GM21515 (cell line): ENCODE data around the gene RAI14.

Source experiments
- ATAC-seq: cut with Tn5 transposase; IDR thresholded peaks from one replicate; pipeline ENCODE4 v1.9.1; 2021; ENCODE audit not compliant: unreplicated experiment

The RAI14 gene

GRCh38 chr5:34844106-34844505 is 188.0 kb downstream of the RAI14 start:
- ATAC-seq: no peak

GRCh38 chr5:34844999-34845398 is 188.9 kb downstream of the RAI14 start:
- no peak for ATAC-seq

DNA sequence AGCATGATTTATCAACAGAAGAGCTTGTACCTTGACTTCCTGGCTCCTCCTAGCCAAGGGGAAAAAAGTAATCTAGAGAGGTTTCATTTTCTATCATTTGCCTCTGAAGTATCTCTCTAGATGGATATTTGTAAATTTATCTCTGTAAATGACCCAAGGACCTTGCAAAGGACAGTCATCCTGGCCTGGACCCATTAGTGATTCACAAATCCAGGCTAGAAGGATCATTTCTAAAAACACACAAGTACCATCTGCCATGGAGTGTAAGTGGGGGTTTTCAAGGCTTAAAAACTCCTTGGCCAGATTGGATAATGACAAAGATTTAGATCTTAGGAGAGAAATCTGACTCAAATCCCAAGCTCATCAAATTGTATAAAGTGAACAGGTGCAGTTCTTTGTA is 190.9 kb downstream of the RAI14 start:
- ATAC-seq: no peak

DNA sequence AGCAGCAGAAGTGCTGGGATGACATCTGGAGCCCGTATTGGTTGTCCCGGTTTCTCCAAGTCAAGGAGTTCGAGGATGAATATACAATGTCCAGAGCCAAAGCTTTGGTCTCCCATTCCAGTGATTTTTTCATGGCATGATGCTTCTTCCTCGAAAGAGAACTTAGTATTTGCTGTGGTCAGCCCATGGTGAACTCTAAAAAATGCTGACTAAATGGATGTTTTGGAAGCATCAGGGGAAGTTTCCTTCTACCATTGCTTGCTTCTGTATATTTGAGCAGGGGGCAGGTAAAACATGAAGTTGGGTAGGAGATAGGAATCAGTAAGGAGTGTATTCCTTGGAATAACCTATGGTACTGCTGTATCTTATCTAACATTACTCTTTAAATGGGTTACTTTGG is 191.4 kb downstream of the RAI14 start:
- ATAC-seq: no peak

GRCh38 chr5:34848230-34848629 is 192.1 kb downstream of the RAI14 start:
- no peak for ATAC-seq

- ATAC-seq: no peak
Measured at GRCh38 chr5:34849253-34849652, 193.1 kb downstream of the RAI14 start.

GRCh38 chr5:34854459-34855174 is 198.5 kb downstream of the RAI14 start:
- ATAC-seq: peak; percentile 93

GRCh38 chr5:34857161-34857560 is 201.0 kb downstream of the RAI14 start:
- no peak for ATAC-seq

- ATAC-seq: no peak
Measured at GRCh38 chr5:34857894-34858293, 201.8 kb downstream of the RAI14 start.

DNA sequence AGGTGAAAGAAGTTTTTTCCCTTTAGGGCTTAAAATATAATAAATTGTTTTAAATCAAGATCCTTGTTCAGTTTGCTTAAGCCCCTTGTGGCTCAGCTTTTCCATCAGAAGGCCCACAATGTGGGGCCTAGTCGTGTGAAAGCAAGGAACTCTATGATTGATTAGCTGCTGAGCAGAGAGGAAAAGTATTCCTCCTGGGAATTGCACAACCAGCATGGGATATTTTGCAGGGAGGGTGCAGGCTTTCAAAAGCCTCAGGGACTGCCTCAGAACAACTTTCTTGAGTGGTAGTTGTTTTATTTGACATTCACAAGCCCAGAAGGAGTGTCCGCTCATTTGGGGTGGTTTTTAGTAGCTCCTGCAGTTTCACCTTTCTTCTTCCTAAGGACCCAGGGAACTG is 202.7 kb downstream of the RAI14 start:
- ATAC-seq: no peak

DNA sequence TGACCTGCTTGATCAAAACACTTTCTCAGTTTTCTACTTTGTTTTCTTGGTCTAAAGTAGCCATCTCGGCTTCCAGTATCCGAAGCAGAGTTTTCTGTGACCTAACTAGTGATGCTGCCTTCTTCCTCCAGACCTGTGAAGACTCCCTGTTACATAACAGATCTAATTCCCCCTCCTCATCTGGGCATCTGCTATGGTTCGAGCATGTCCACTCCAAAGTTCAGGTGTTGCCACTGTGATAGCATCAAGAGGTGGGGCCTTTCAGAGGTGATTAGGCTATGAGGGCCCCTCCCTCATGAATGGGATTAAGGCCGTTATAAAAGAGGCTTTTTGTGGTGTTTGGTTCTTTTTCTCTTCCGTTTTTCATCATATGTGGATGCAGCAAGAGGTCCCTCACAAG is 203.1 kb downstream of the RAI14 start:
- ATAC-seq: no peak

GRCh38 chr5:34863946-34864345 is 207.8 kb downstream of the RAI14 start:
- ATAC-seq: no peak

GRCh38 chr5:34865091-34865490 is 209.0 kb downstream of the RAI14 start:
- no peak for ATAC-seq

DNA sequence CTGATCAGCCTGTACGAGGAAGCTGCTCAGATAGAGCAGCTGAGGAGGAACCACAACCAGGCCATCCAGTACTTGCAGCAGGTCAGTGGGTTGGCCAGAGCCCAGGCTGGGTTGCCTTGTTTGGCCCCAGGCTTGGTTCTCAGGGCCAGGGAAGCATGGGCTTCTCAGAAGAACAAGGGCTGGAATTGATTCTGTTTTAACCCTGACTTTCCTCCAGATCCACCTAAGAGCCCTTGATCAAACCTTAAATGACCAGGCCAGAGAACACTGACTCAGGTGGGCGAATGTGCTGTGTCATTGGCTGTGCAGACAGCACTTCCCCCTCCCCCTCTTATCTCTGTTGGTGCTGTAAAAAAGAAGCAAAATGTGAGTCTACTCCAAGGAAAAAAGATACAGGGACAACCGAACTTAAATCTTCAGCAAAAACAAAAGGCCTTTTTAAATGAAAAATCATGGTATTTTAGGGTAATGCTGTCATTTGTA is 210.9 kb downstream of the RAI14 start:
- ATAC-seq: no peak

GRCh38 chr5:34867660-34868059 is 211.5 kb downstream of the RAI14 start:
- no peak for ATAC-seq

DNA sequence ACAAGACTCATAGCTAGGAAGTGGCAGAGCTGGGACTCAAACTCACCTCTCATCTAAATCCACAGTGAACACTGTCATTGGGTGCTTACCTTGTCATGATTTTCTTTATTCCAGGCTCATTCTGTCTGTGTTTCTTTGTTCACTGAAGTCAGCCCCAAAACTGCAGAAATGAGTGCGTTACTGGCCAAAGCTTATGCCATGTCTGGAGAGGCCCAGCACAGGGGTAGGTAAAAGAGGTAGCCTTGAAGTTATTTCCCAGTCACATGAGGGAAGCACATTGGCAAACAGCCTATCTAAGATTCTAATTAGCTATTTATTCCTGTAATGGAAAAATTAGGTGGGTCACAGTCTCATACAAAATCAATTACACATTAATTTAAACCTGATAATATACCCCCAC is 212.7 kb downstream of the RAI14 start:
- ATAC-seq: no peak

DNA sequence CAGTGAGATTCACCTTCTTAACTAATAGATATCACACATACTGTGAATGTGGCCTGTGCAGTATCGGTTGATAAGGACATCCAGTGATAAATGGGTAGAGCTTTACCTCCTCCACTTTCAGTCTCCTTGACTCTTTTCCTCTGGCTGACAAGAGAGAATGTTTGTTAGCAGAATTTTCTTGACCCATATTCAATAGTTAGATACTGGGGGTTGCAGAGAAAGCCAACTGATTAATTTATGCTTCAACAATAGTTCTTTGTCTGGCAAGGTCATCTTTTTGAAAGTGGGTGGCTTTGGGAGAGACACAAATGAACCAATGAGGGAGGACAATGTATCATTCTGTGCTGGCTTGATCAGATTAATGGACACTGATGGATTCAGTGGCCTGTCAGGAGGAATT is 213.1 kb downstream of the RAI14 start:
- ATAC-seq: no peak

GRCh38 chr5:34870382-34870781 is 214.3 kb downstream of the RAI14 start:
- no peak for ATAC-seq

DNA sequence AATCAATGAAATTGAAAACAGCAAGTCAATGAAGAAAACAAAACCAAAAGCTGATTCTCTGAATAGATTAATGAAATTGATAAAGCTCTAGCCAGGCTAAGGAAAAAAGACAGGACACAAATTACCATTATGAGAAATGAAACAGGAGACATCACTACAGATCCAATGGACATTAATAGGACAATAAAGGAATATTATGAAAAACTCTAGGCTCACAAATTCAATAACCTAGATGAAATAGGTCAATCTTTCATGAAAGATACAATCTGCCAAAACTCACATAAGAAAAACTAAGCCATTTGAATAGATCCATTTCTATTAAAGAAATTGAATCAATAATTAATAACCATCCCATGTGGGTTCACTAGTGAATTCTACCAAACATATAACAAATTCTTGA is 220.1 kb downstream of the RAI14 start:
- ATAC-seq: no peak

DNA sequence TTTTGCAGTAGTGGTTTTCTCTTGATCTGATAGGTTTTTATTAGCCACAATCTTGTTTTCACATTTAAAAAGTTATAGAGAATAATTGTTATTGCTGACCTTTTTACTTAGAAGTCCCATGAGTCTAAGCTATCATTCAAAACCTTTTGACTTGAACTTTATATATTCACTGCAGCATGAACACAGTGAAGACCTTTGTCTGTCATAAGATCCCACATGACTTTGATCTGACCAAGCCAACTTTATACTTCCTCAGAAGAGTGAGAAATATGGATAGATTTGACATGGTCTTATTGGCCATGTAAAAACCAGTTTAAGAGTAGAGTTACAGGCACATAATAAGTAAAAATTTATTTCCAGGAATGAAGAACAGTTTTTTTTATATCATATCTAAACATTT is 225.1 kb downstream of the RAI14 start:
- no peak for ATAC-seq
